ENCODE measurements around the gene MACF1. TPM values are rescaled to one million over a fixed set of nuclear protein-coding genes. Genes with fewer than 3 reads are reported as not detected.

The MACF1 gene
- total and polyA plus RNA-seq, 2 of the 13 experiments (the other 11 are each of a cell fraction or from before 2014, with no cell fraction given): 36.7 to 65.4 TPM

GRCh38 chr1:39425634-39426033, 221.1 kb downstream of the MACF1 start (continued):
- TF ChIP-seq MLXIP (CRISPR knock-in tag; IDR thresholded peaks at IDR 0.05; ENCODE audit: borderline replicate concordance): no peak
- TF ChIP-seq MAX (IDR thresholded peaks at IDR 0.05): no peak

DNA sequence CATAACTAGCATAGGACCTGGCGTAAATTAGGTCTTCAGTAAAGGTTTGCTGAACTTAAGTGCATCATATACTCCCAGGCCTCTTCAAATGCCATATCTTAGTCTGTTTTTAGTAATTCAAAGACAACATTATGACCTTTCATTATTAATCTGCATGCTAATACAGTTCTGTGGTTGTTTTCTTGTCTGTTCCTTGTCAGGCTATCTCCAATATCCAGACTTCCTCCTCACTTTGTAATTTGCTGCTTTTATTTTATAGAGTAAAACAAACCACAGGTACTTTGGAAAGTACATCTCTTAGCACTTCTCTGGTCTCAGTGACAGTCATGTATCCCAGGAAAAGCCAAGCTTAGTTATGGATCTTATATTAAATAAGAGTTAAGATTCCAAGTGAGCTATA, 221.9 kb downstream of the MACF1 start:
- in situ Hi-C loops (cut with HindIII; ENCODE audit: extremely low pct_ligation_motif_present, low pct_unique_long_range_greater_than_20kb): no loop called here
- WGBS (ENCODE audit: low lambda C conversion rate): 97% methylated on average over 1 of the region's 1 CpG
- intact Hi-C loops (cut with micrococcal nuclease; ENCODE audit: unreplicated experiment): no loop called here
- H3K27me3 ChIP-seq (ENCODE audit: control insufficient read depth in 1 of 2, insufficient read depth in 2 of 2, low read length in 2 of 2): no peaks in the 10 kb centered on the region
- H3K36me3 ChIP-seq (replicated peaks in 1 of 2; ENCODE audit: control insufficient read depth in 1 of 2, insufficient read depth in 2 of 2, low read length in 2 of 2): peaks cover 25 to 89% of the 10 kb centered on the region in 2 experiments
- no peak for DNase-seq (ENCODE audit: low spot score)
- POLR2A ChIA-PET: no interaction called here
- no peaks in the 10 kb centered on the region for H3K9me3 ChIP-seq (ENCODE audit: low read length)
- H4K20me1 ChIP-seq (ENCODE audit: insufficient read depth, low read length): no peaks in the 10 kb centered on the region
- no peak overlapping the region for H3K9ac ChIP-seq (ENCODE audit: insufficient read depth, low read depth, low read length)
- H2AFZ ChIP-seq (ENCODE audit: low read length): no peak overlapping the region
- no peak for FAIRE-seq
- no TSS peak for BruUV-seq (replicated peaks)
- no peak for ATAC-seq
- no peaks in the 10 kb centered on the region for H3K4me1 ChIP-seq (ENCODE audit: insufficient read depth, low read length)
- H3K79me2 ChIP-seq (ENCODE audit: insufficient read depth, low read length): no peaks in the 10 kb centered on the region
- no peak overlapping the region for H3K27ac ChIP-seq (ENCODE audit: extremely low read length, insufficient read depth, low read length)
- H3K4me2 ChIP-seq (ENCODE audit: low read depth, low read length): no peak overlapping the region
- TF ChIP-seq ZNF468 (CRISPR knock-in tag; IDR thresholded peaks at IDR 0.05): no peak
- TF ChIP-seq RNF219 (CRISPR knock-in tag; IDR thresholded peaks at IDR 0.05): no peak
- no peak for TF ChIP-seq ZSCAN21 (CRISPR knock-in tag; IDR thresholded peaks at IDR 0.05; ENCODE audit: borderline replicate concordance)
- TF ChIP-seq ZNF430 (CRISPR knock-in tag; IDR thresholded peaks at IDR 0.05): no peak
- no peak for TF ChIP-seq SMARCC2 (IDR thresholded peaks at IDR 0.05)
- no peak for TF ChIP-seq MTF1 (CRISPR knock-in tag; IDR thresholded peaks at IDR 0.05)
- TF ChIP-seq CERS6 (CRISPR knock-in tag; IDR thresholded peaks at IDR 0.05): no peak
- no peak for TF ChIP-seq ZGPAT (CRISPR knock-in tag; IDR thresholded peaks at IDR 0.05)
- no peak for TF ChIP-seq THAP7 (CRISPR knock-in tag; IDR thresholded peaks at IDR 0.05)
- CTCF ChIA-PET (ENCODE audit: low intra/inter-chr PET ratio, low total read pairs): no interaction called here
- no peak overlapping the region for H3K4me3 ChIP-seq (replicated peaks in 1 of 3; ENCODE audit: insufficient read depth in 1 of 3, low read depth in 2 of 3, low read length in 3 of 3)

All from HepG2 (cell line).